ENCODE data around the gene SUN2. TPM values are rescaled to one million over a fixed set of nuclear protein-coding genes. Genes with fewer than 3 reads are reported as not detected.

Gene SUN2
- total and polyA plus RNA-seq, 10 of the 15 experiments (the other 5 are each of a cell fraction or from before 2014, with no cell fraction given) = 0.18 to 107 (median 35.9) TPM

DNA sequence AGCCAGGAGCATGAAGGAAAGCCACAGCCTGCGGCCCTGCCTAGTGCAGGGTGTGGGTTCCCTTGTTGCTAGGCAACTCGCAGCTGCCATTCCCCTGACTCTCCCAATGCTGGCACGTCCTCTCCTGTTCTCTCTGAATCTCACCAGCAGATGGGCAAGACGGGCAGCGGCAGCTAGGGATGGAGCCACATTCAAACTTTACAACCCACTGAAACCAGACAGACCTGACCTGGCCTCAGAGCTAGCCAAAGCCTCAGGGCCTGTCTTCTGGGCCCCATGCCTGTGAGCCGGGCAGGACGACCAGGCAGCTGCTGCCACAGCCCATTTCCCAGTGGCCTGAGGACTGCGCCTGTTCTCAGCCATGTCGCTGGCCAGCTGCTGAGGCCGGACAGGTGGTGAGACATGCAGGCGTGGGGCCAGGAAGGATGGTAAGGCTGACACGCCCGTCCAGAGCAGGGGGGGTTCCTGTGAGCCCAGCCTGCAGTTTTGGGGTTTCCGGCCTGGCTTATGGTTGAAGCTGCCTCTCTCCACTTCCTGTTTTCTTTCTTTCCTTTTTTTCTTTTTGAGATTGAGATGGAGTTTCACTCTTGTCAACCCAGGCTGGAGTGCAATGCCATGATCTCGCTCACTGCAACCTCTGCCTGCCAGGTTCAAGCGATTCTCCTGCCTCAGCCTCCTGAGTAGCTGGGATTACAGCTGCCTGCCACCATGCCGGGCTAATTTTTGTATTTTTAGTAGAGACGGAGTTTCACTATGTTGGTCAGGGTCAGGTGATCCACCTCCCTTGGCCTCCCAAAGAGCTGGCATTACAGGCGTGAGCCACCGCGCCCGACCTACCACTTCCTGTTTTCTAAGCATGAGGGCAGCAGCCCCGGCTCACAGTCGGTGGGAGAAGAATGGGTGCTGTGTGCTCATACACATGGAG, 4.1 kb downstream of the SUN2 start (continued):
- TF ChIP-seq, protein P1, sequence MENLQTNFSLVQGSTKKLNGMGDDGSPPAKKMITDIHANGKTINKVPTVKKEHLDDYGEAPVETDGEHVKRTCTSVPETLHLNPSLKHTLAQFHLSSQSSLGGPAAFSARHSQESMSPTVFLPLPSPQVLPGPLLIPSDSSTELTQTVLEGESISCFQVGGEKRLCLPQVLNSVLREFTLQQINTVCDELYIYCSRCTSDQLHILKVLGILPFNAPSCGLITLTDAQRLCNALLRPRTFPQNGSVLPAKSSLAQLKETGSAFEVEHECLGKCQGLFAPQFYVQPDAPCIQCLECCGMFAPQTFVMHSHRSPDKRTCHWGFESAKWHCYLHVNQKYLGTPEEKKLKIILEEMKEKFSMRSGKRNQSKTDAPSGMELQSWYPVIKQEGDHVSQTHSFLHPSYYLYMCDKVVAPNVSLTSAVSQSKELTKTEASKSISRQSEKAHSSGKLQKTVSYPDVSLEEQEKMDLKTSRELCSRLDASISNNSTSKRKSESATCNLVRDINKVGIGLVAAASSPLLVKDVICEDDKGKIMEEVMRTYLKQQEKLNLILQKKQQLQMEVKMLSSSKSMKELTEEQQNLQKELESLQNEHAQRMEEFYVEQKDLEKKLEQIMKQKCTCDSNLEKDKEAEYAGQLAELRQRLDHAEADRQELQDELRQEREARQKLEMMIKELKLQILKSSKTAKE (IDR thresholded peaks at IDR 0.05; ENCODE audit: low read depth, poor library complexity, severe bottlenecking) = peak; percentile 53
- TF ChIP-seq, protein P2, sequence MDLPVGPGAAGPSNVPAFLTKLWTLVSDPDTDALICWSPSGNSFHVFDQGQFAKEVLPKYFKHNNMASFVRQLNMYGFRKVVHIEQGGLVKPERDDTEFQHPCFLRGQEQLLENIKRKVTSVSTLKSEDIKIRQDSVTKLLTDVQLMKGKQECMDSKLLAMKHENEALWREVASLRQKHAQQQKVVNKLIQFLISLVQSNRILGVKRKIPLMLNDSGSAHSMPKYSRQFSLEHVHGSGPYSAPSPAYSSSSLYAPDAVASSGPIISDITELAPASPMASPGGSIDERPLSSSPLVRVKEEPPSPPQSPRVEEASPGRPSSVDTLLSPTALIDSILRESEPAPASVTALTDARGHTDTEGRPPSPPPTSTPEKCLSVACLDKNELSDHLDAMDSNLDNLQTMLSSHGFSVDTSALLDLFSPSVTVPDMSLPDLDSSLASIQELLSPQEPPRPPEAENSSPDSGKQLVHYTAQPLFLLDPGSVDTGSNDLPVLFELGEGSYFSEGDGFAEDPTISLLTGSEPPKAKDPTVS (IDR thresholded peaks at IDR 0.05; ENCODE audit: low read depth, low read length) = no peak
- TF ChIP-seq ZNF207 (IDR thresholded peaks at IDR 0.05; ENCODE audit: borderline replicate concordance) = no peak
- no peak for TF ChIP-seq YBX1 (IDR thresholded peaks at IDR 0.05)
- TF ChIP-seq E4F1 (IDR thresholded peaks at IDR 0.05; ENCODE audit: borderline replicate concordance, partially characterized antibody) = no peak
- peak; percentile 59; the same call in 1 of the 2 replicates for TF ChIP-seq SMARCA5 (IDR thresholded peaks at IDR 0.05)
- TF ChIP-seq EED (IDR thresholded peaks at IDR 0.05; ENCODE audit: low read depth) = peak; percentile 43
- no peak for TF ChIP-seq SREBF1 (IDR thresholded peaks at IDR 0.05; ENCODE audit: low read length)
- no peak for TF ChIP-seq RELA (IDR thresholded peaks at IDR 0.05; ENCODE audit: borderline replicate concordance, partially characterized antibody)
- TF ChIP-seq, protein P3, sequence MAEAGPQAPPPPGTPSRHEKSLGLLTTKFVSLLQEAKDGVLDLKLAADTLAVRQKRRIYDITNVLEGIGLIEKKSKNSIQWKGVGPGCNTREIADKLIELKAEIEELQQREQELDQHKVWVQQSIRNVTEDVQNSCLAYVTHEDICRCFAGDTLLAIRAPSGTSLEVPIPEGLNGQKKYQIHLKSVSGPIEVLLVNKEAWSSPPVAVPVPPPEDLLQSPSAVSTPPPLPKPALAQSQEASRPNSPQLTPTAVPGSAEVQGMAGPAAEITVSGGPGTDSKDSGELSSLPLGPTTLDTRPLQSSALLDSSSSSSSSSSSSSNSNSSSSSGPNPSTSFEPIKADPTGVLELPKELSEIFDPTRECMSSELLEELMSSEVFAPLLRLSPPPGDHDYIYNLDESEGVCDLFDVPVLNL (IDR thresholded peaks at IDR 0.05; ENCODE audit: low read depth, low read length) = no peak
- no peak for TF ChIP-seq CBX3 (IDR thresholded peaks at IDR 0.05; ENCODE audit: borderline replicate concordance, low read depth)
- no peak for TF ChIP-seq STAT3 (IDR thresholded peaks at IDR 0.05; ENCODE audit: low read depth, low read length)
- no peak for TF ChIP-seq KDM1A (IDR thresholded peaks at IDR 0.05; ENCODE audit: borderline replicate concordance)
- peak; percentile 31; the same call in 1 of the 2 replicates for TF ChIP-seq GATAD2B (conservative IDR thresholded peaks at IDR 0.05; ENCODE audit: low read depth)
- TF ChIP-seq, protein P4, sequence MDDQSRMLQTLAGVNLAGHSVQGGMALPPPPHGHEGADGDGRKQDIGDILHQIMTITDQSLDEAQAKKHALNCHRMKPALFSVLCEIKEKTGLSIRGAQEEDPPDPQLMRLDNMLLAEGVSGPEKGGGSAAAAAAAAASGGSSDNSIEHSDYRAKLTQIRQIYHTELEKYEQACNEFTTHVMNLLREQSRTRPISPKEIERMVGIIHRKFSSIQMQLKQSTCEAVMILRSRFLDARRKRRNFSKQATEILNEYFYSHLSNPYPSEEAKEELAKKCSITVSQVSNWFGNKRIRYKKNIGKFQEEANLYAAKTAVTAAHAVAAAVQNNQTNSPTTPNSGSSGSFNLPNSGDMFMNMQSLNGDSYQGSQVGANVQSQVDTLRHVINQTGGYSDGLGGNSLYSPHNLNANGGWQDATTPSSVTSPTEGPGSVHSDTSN (IDR thresholded peaks at IDR 0.05; ENCODE audit: insufficient replicate concordance, low read depth, low read length) = no peak
- TF ChIP-seq, protein P5, sequence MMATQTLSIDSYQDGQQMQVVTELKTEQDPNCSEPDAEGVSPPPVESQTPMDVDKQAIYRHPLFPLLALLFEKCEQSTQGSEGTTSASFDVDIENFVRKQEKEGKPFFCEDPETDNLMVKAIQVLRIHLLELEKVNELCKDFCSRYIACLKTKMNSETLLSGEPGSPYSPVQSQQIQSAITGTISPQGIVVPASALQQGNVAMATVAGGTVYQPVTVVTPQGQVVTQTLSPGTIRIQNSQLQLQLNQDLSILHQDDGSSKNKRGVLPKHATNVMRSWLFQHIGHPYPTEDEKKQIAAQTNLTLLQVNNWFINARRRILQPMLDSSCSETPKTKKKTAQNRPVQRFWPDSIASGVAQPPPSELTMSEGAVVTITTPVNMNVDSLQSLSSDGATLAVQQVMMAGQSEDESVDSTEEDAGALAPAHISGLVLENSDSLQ (IDR thresholded peaks at IDR 0.05) = peak; percentile 11; the same call in 1 of the 2 replicates
- TF ChIP-seq, protein P6, sequence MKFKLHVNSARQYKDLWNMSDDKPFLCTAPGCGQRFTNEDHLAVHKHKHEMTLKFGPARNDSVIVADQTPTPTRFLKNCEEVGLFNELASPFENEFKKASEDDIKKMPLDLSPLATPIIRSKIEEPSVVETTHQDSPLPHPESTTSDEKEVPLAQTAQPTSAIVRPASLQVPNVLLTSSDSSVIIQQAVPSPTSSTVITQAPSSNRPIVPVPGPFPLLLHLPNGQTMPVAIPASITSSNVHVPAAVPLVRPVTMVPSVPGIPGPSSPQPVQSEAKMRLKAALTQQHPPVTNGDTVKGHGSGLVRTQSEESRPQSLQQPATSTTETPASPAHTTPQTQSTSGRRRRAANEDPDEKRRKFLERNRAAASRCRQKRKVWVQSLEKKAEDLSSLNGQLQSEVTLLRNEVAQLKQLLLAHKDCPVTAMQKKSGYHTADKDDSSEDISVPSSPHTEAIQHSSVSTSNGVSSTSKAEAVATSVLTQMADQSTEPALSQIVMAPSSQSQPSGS (IDR thresholded peaks at IDR 0.05; ENCODE audit: low read length) = no peak

Data from GM12878 (cell line).